GM19395 (cell line): ENCODE results near the gene CRAMP1.

ENCODE experiments used
- ATAC-seq: cut with Tn5 transposase; IDR thresholded peaks from one replicate; pipeline ENCODE4 v1.9.1; 2021; ENCODE audit warnings: mild to moderate bottlenecking, moderate library complexity; ENCODE audit not compliant: unreplicated experiment

CRAMP1 gene

GRCh38 chr16:1655909-1656807 lies 44.0 kb downstream of the CRAMP1 start:
- no peak for ATAC-seq

GRCh38 chr16:1656808-1657617 lies 44.9 kb downstream of the CRAMP1 start:
- no peak for ATAC-seq

- no peak for ATAC-seq
These were observed 45.7 kb downstream of the CRAMP1 start for GRCh38 chr16:1657841-1658240.

- no peak for ATAC-seq
These were observed 46.9 kb downstream of the CRAMP1 start for GRCh38 chr16:1659031-1659430.

GRCh38 chr16:1661826-1662225 lies 49.7 kb downstream of the CRAMP1 start:
- ATAC-seq, result no peak

- no peak for ATAC-seq
These were observed 50.4 kb downstream of the CRAMP1 start for GRCh38 chr16:1662543-1662942.

- no peak for ATAC-seq
These were observed 53.7 kb downstream of the CRAMP1 start for GRCh38 chr16:1665829-1666228.

GRCh38 chr16:1666316-1666715 lies 54.2 kb downstream of the CRAMP1 start:
- ATAC-seq, result no peak

- no peak for ATAC-seq
These were observed 55.1 kb downstream of the CRAMP1 start for GRCh38 chr16:1667271-1667670.

- ATAC-seq, result no peak
These were observed 55.8 kb downstream of the CRAMP1 start for GRCh38 chr16:1667916-1668315.

GRCh38 chr16:1668612-1669319 lies 56.6 kb downstream of the CRAMP1 start:
- ATAC-seq, result no peak

- ATAC-seq, result no peak
These were observed 57.5 kb downstream of the CRAMP1 start for GRCh38 chr16:1669698-1670097.

GRCh38 chr16:1670371-1670770 lies 58.2 kb downstream of the CRAMP1 start:
- no peak for ATAC-seq

GRCh38 chr16:1670866-1671265 lies 58.7 kb downstream of the CRAMP1 start:
- ATAC-seq, result no peak

GRCh38 chr16:1673424-1674151 lies 61.4 kb downstream of the CRAMP1 start:
- no peak for ATAC-seq

GRCh38 chr16:1674306-1674705 lies 62.1 kb downstream of the CRAMP1 start:
- no peak for ATAC-seq

GRCh38 chr16:1674751-1675664 lies 62.8 kb downstream of the CRAMP1 start:
- ATAC-seq, result no peak

GRCh38 chr16:1676661-1677060 lies 64.5 kb downstream of the CRAMP1 start:
- ATAC-seq, result no peak

GRCh38 chr16:1677339-1677738 lies 65.2 kb downstream of the CRAMP1 start:
- ATAC-seq, result no peak
